Measurements from ENCODE around the gene TAX1BP1.

GRCh38 chr7:27834179-27834921 is 94.4 kb downstream of the TAX1BP1 start:
- TF ChIP-seq CTCF (IDR thresholded peaks at IDR 0.05; ENCODE audit: low read depth, low read length) (no peak), MAX (IDR thresholded peaks at IDR 0.05; ENCODE audit: low read depth, low read length) (no peak), POLR2A (IDR thresholded peaks at IDR 0.05; ENCODE audit: extremely low read depth, insufficient read length) (no peak), MYC (IDR thresholded peaks at IDR 0.05; ENCODE audit: low read depth, low read length) (no peak)

All from NB4 (cell line).